ENCODE data around the gene OTOP1.
"Not testable (repeated sequence)": the region's sequence is repeated elsewhere in the genome, so short reads cannot be mapped to it uniquely, and the experiment has no call there.

The OTOP1 gene

DNA sequence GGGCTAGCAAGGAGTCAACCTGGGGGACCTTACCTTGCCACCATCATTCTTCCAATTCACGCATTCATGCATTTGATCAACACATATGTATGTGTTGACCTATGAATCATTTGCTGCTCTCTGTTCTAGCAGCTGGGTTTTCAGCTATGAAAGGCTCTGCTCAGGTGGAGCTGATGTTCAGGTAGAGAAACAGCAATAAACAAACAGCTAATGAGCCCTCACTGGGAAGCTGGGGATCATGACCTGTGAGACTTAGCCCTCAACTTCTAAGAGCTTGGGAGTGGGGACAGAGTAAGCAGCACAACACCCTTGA, 1.6 kb upstream of the OTOP1 start:
- no peak for DNase-seq

GRCh38 chr4:4227510-4228355, 1.0 kb upstream of the OTOP1 start:
- DNase-seq: no peak

DNA sequence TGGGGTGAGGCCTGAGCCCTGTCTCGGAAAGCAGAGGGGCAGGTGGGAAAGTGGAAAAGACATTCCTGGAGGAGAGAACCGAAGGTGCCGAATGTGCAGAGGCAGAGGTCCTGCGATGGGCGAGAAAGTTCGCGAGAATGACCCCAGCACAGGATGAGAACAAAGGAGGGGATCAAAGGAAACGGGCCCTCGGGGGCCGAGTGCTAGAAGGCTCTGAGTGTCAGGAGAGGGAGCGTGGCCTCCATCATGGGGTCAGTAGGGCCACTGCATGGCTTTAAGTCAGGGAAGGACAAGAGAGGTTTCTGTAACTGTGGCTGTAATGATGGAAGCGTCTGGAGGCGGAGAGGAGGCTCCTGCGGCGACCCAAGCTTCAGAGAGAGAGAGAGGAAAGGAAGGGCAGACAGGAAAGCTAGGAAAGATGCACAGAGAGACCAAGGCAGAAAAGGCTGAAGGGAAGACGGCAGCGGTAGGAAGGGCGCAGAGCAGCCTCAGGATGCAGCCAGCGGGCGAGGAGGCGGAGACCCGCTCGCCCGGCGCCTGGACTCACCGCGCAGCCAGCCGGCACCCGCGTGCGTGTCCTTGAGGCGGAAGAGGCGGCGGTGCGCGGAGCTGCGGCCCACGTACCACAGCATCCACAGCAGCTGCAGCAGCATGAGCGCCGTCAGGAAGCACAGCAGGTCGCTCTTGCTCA, 669 bp downstream of the OTOP1 start:
- DNase-seq: no peak

DNA sequence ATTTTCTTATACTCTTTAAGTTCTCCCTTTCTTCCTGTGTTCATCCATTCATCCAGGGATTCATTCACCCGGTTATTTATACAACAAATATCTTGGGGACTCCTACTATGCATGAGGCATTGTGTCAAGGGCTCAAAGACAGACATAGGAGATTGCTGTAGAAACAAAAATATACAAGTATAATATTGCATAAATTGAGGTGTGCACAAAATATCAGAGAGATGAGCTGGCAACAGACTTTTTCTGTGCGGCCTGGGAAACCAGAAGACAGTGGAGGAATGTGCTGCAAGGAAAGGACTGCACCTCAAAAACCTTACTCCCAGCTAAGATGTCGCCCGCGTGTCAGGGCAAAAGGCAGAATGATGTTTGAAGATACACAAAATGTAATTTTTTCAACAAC, 9.6 kb downstream of the OTOP1 start:
- DNase-seq: no peak

GRCh38 chr4:4216648-4217047, 10.1 kb downstream of the OTOP1 start:
- DNase-seq: no peak

DNA sequence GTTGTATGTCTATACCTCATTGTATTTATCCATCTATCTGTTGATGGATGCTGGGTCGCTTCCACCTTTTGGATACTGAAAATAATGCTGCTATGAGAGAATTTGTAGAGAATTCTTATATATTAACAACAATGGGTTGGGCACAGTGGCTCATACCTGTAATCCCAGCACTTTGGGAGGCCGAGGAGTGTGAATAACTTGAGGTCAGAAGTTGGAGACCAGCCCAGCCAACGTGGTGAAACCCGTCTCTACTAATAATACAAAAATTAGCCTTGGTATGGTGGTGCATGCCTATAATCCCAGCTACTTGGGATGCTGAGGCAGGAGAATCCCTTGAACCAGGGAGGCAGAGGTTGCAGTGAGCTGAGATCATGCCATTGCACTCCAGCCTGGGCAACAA, 13.1 kb downstream of the OTOP1 start:
- DNase-seq: not testable (repeated sequence)

DNA sequence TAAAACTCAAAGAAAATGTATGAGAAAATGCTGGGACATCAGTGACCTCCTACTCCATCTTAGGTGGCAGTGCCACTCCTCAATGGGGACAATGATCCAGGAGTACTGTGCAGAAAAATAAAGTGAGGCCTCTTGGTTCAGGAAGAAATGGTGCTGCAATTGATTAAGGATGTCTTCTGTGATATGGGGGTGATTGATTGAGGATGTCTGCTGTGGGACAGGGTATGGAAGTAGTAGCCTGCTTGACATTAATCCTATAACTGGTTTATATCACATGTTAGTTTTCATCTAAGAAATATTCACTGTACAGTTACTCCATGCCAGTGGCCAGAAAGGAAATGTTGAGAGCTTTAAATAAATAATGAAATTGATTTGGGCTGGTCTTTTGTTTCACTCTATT, 20.5 kb downstream of the OTOP1 start:
- DNase-seq: no peak

- DNase-seq: no peak
These were observed 22.4 kb downstream of the OTOP1 start for GRCh38 chr4:4204401-4204745.

DNA sequence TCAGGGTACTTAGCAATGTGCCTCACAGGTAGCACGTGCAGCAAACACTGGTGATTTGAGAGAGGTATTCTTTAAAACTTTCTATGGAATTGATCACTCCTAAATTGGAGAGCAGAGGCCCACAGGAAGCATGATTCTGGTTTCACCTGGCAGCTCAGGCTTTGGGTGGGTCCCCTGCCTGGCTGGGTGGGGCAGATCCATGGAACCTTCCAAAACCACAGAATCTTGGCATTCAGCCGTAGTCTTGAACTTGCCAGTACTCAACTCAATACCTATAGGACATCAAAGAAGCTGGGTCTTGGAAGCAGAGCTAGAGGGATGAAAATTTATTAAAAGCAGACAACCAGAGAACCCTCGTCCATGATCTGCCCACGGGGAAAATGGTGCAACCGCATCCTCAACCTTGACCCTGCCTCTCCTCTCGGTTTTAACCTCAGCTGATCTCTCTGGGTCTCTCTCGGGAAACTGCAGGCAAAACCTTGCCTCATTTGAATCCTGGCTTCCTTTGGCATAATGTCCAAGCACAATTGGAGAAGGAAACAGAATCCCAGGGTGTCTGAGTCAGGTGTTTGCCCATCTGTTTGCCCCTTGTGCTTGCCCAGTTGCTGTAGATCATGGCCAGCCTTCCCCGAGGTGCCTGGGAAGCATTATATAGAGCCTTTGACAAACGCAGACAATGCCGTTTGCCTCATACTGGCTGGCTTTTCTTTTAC, 22.9 kb downstream of the OTOP1 start:
- no peak for DNase-seq

GRCh38 chr4:4202510-4202909, 24.2 kb downstream of the OTOP1 start:
- DNase-seq: no peak

GRCh38 chr4:4200624-4201023, 26.1 kb downstream of the OTOP1 start:
- DNase-seq: no peak

DNA sequence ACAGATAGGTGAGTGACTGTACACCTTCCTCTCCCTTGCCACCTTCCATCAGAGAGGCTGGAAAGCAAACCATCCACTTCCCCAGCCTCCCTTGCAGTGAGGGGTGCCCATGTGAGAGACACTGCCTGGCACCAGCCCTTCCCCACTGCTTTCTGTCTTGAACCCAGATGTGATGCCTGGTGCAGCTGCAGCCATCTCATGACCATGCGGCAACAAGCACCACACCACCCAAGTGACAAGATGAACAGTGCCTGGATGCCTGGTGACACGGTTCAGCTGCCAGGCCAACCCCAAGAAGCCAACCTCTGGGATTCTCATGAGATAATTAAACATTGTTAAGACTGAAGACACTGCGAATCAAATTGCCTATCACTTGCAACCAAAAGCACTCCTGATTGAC, 31.4 kb downstream of the OTOP1 start:
- DNase-seq: no peak

- DNase-seq: not testable (repeated sequence)
These were observed 38.2 kb downstream of the OTOP1 start for GRCh38 chr4:4188557-4188956.

DNA sequence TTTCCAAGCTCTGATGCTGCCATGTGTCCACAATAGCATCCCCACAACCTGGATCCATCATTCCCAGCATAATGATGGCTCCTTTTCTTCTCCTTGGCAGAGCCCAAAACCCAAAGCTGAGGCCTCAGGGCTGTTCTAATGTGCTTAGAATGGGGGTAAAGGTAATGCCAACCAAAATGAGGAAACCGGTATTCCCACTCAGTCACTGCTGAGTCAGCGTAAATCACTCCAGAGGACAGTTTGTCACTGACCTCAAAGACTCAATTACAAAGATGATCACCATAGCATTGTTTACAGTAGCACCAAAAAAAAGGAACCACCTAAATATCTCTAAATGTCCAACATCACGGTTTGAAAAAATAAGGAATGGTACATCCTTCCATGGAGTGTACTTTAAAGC, 41.2 kb downstream of the OTOP1 start:
- no peak for DNase-seq

DNA sequence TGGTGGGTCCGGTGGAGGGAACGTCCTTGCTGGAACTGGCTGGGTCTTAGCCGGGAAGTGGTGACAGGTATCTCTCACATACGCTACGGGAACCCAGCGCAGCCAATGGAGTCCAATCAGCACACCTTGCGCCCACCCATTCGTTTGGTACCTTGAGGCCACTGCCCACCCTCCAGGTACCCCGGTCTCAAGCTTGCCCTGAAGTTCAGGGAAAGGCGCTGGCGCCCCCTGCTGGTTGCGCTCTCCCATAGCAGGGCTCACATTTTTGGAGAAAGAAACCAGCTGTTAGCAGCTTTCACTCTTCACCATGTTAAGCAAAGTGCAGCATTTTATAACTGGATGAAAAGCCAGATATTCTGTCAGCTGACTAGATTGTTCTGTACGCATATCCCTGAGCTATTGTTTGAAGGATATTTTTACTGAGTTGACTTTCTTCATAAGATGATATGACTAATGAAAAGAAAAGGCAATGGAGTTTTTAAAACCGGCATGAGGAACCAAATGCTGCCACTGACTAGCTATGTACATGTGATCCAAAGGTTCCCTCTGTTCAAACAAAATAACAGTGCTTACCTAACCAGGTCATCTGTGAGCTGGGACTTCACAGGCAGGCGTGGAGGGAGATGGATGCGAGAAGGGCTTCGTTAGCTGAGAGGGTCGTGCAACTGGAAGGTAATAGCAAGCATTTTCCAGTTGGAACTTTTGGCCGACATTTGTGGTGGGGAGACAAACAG, 43.7 kb downstream of the OTOP1 start:
- DNase-seq: no peak

- no peak for DNase-seq
These were observed 56.1 kb downstream of the OTOP1 start for GRCh38 chr4:4170596-4171150.

GRCh38 chr4:4167981-4168780, 58.5 kb downstream of the OTOP1 start:
- DNase-seq: not testable (repeated sequence)

- not testable (repeated sequence) for DNase-seq
These were observed 59.7 kb downstream of the OTOP1 start for GRCh38 chr4:4166986-4167385.

GRCh38 chr4:4165701-4166392, 60.9 kb downstream of the OTOP1 start:
- DNase-seq: not testable (repeated sequence)

GRCh38 chr4:4164532-4165173, 62.1 kb downstream of the OTOP1 start:
- DNase-seq: not testable (repeated sequence)

GRCh38 chr4:4162186-4162585, 64.5 kb downstream of the OTOP1 start:
- DNase-seq: not testable (repeated sequence)
